CD4-positive, alpha-beta T cell (primary cell): ENCODE results near the gene OR52N5. TPM values are rescaled to one million over a fixed set of nuclear protein-coding genes. Genes with fewer than 3 reads are reported as not detected.
A peak's percentile ranks its signal among the peaks of the same experiment; 100 is the strongest.

Experiments
- ATAC-seq: fragments of 200-7000 bp; cut with Tn5 transposase; one replicate; pipeline ENCODE4 v1.10.0; 2022; ENCODE audit warnings: mild to moderate bottlenecking; ENCODE audit not compliant: poor library complexity
- CTCF ChIA-PET: fragments of 350-600 bp; sonication (Branson Sonifier 250); formaldehyde crosslinking; loops from one replicate; lab custom pipeline; 2021; ENCODE audit warnings: antibody characterized with exemption, inconsistent platforms; lab: Charles Lee
- POLR2A ChIA-PET: fragments of 350-600 bp; sonication (Branson Sonifier 250); formaldehyde crosslinking; loops from one replicate; lab custom pipeline; 2021; ENCODE audit warnings: antibody characterized with exemption, inconsistent platforms; lab: Charles Lee
- DNase-seq, 14 experiments: peaks; one replicate each; pipeline ENCODE4 v3.0.0-alpha.2; 2013 to 2020; ENCODE audit warnings: mixed read lengths in 2 of 14
- H3K27ac ChIP-seq, 2 donors: one replicate each; pipeline versions ENCODE4 v1.5.1 to v1.7.0; 2013; ENCODE audit warnings: low read length in 2 of 2, low read depth in 1 of 2, mild to moderate bottlenecking in 1 of 2
- H3K27me3 ChIP-seq, 2 experiments: 1 replicate in 1 of 2; 2 replicates in 1 of 2; pipeline versions ENCODE4 v1.6.1 to v1.7.0; 2013; ENCODE audit warnings: low read length in 2 of 2, control low read depth in 1 of 2, mild to moderate bottlenecking in 1 of 2, moderate library complexity in 1 of 2; ENCODE audit not compliant: insufficient read depth in 2 of 2, control insufficient read depth in 1 of 2
- H3K36me3 ChIP-seq: one replicate; pipeline ENCODE4 v1.6.1; 2013; ENCODE audit warnings: low read length, control low read depth; ENCODE audit not compliant: insufficient read depth
- H3K4me1 ChIP-seq: one replicate; pipeline ENCODE4 v1.6.1; 2013; ENCODE audit warnings: low read length, control low read depth; ENCODE audit not compliant: insufficient read depth
- H3K4me3 ChIP-seq: one replicate; pipeline ENCODE4 v1.5.1; 2013; ENCODE audit warnings: mild to moderate bottlenecking, low read length, moderate library complexity
- H3K9me3 ChIP-seq, 2 experiments: 1 replicate in 1 of 2; 2 replicates in 1 of 2; pipeline versions ENCODE4 v1.6.1 to v1.7.0; 2013; ENCODE audit warnings: low read length in 2 of 2, mild to moderate bottlenecking in 2 of 2, control low read depth in 1 of 2, moderate library complexity in 1 of 2; ENCODE audit not compliant: control insufficient read depth in 1 of 2, insufficient read depth in 1 of 2
- H3K27ac Mint-ChIP-seq: one replicate; pipeline ENCODE4 v1.8.0; 2020; ENCODE audit warnings: mixed read lengths
- H3K27me3 Mint-ChIP-seq: one replicate; pipeline ENCODE4 v1.8.0; 2021; ENCODE audit warnings: mixed read lengths
- H3K36me3 Mint-ChIP-seq: one replicate; pipeline ENCODE4 v1.8.0; 2021; ENCODE audit warnings: low read depth, mixed read lengths
- H3K4me1 Mint-ChIP-seq: one replicate; pipeline ENCODE4 v1.8.0; 2021; ENCODE audit warnings: low read depth, mixed read lengths
- H3K4me3 Mint-ChIP-seq: one replicate; pipeline ENCODE4 v1.8.0; 2020; ENCODE audit warnings: mild to moderate bottlenecking, mixed read lengths
- H3K9me3 Mint-ChIP-seq: one replicate; pipeline ENCODE4 v1.8.0; 2020; ENCODE audit warnings: mixed read lengths
- intact Hi-C, 2 experiments: fragments of 100-400 bp; cut with DNase I in 1 of 2; cut with micrococcal nuclease in 1 of 2; formaldehyde crosslinking; loops; one replicate each; pipeline versions ENCODE4 v1.15.1 to v1.9.0; 2023 to 2025; cut with DNase I, micrococcal nuclease
- total RNA-seq, 174 experiments: library from RNA in 2 of 174; stranded (reverse) in 2 of 174; gene quantifications; one replicate each; pipeline ENCODE4 v1.2.3 and lab custom pipeline; 2021 to 2026
- TF ChIP-seq, protein P1 (sequence below): fragments of 200-600 bp; IDR thresholded peaks from one replicate; pipeline ENCODE4 v1.8.0; 2022; ENCODE audit warnings: antibody characterized with exemption, mild to moderate bottlenecking

The OR52N5 gene
- total RNA-seq, 2 experiments from 2014 or later, result not detected

DNA sequence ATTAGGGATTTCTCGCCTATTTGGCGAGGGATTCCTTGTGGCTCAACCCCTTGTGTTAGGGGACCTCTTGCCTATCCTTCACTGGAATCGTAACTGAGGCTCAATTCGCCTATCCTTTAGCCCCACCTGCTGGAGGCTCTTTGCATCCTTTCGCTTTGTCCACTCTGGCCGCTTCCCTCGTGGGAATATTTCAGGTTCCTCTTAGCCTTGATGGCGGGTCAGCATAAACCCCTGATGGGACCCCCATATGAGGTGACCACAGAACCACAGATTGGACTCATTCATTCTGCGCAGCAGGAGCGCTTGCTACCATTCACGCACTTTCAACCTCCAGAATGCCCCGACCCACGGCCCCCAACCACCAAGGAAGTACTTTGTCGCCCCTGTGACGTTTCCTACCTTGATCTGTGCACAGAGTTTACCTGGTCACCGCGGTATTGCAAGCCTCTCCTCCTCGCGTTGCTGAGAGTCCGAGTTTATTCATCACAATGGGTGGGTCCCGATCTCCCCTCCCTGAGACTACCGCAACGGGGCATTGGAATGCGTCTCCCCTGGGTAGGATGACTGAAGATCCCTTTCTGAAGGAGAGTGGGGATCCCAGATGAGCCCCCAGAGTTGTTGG lies 25.5 kb upstream of the OR52N5 start, which contains the start of gene OR52N2:
Gene OR52N2, plus strand, starts transcription at position 425 of the 622 bp plus-strand sequence. CDS start 11,412 bp downstream, outside the sequence.
- peaks cover 5% of the 10 kb centered on the region for H3K9me3 Mint-ChIP-seq
- H3K9me3 ChIP-seq, result peaks cover 0 to 3% of the 10 kb centered on the region in 2 experiments
- intact Hi-C loops, result loop anchor here (1.0 to 10.0 kb wide), 8 partner anchors 124 to 1624 kb away; partner anchors contain the start of gene OR51D1 (in 1 of the 2)
- ChIA-PET CTCF (no interaction called here), POLR2A (interaction anchor here (0.7 kb wide), 1 partner anchor 1163 kb away, joined by 3 read pairs; no protein-coding TSS in a partner anchor)
- H3K27ac Mint-ChIP-seq, result no peak within 1 kb of the TSS
- TF ChIP-seq, protein P1, sequence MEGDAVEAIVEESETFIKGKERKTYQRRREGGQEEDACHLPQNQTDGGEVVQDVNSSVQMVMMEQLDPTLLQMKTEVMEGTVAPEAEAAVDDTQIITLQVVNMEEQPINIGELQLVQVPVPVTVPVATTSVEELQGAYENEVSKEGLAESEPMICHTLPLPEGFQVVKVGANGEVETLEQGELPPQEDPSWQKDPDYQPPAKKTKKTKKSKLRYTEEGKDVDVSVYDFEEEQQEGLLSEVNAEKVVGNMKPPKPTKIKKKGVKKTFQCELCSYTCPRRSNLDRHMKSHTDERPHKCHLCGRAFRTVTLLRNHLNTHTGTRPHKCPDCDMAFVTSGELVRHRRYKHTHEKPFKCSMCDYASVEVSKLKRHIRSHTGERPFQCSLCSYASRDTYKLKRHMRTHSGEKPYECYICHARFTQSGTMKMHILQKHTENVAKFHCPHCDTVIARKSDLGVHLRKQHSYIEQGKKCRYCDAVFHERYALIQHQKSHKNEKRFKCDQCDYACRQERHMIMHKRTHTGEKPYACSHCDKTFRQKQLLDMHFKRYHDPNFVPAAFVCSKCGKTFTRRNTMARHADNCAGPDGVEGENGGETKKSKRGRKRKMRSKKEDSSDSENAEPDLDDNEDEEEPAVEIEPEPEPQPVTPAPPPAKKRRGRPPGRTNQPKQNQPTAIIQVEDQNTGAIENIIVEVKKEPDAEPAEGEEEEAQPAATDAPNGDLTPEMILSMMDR, result peak; percentile 86
- H3K27ac ChIP-seq, result no peak within 1 kb of the TSS
- peaks cover 38% of the 10 kb centered on the region for H3K27me3 Mint-ChIP-seq
- DNase-seq, result peak; percentile 46 to 85 (median 63)
- H3K4me3 ChIP-seq, result peak within 1 kb of the TSS; percentile 55
- H3K36me3 Mint-ChIP-seq, result no peaks in the 10 kb centered on the region
- peak; percentile 78 for ATAC-seq
- peaks cover 0 to 8% of the 10 kb centered on the region in 2 experiments for H3K27me3 ChIP-seq
- no peaks in the 10 kb centered on the region for H3K36me3 ChIP-seq
- peaks cover 8% of the 10 kb centered on the region for H3K4me1 ChIP-seq
- H3K4me1 Mint-ChIP-seq, result peaks cover 6% of the 10 kb centered on the region
- H3K4me3 Mint-ChIP-seq, result peak within 1 kb of the TSS; percentile 89

DNA sequence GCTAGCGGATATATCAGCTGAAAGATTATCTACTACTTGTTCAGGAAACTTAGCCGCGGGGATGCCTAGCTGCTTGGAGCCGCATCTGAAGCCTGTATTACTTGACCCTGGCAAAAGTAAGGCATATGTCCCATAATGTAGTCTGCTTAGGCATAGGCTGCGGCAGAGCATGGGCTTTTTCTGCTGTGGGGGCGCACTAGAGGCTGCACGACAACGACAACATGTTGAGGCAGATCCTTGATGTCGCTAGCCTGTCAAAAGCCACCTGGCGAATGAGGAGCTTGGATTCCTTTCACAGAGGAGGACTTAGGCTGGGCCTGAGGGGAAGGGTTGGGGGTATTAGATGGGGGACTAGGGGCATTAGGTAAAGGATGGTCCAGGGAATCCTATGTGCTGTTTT lies 24.4 kb upstream of the OR52N5 start:
- peak in 1 of 14 experiments; percentile 10 for DNase-seq
- peak overlapping the region; percentile 7 for H3K4me3 Mint-ChIP-seq
- no peaks in the 10 kb centered on the region for H3K36me3 ChIP-seq
- intact Hi-C loops, result loop anchor here in 1 of 2 experiments (5.0 to 10.0 kb wide), 2 partner anchors 125 to 1623 kb away; no protein-coding TSS in a partner anchor
- no peak overlapping the region for H3K27ac Mint-ChIP-seq
- H3K4me3 ChIP-seq, result no peak overlapping the region
- ChIA-PET CTCF (no interaction called here), POLR2A (no interaction called here)
- no peaks in the 10 kb centered on the region for H3K36me3 Mint-ChIP-seq
- H3K9me3 Mint-ChIP-seq, result peaks cover 5% of the 10 kb centered on the region
- H3K27me3 Mint-ChIP-seq, result peaks cover 45% of the 10 kb centered on the region
- peaks cover 6% of the 10 kb centered on the region for H3K4me1 Mint-ChIP-seq
- TF ChIP-seq, protein P1, result no peak
- ATAC-seq, result no peak
- peaks cover 8% of the 10 kb centered on the region for H3K4me1 ChIP-seq
- peaks cover 0 to 8% of the 10 kb centered on the region in 2 experiments for H3K27me3 ChIP-seq
- H3K9me3 ChIP-seq, result peaks cover 0 to 3% of the 10 kb centered on the region in 2 experiments
- H3K27ac ChIP-seq, result no peak overlapping the region

DNA sequence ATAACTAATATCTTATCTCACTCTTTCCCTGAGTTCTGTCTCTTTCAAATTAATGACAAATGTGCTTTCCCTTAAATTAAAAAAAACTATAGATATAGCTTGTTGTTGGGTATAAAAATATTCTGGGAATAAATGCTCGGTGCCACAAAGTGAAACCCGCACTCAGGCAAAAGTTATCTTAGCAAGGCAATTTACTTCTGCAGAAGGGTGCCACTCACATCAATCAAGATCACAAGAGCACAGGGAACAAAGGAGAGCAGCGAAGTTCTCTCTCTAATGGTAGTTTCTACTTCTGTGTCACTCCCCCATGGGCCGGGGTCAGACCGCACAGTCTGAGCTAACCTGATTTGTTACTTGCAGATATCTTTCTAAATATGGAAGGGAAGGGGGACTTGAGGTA lies 20.8 kb upstream of the OR52N5 start:
- Mint-ChIP-seq H3K36me3 (no peaks in the 10 kb centered on the region), H3K9me3 (peaks cover 5% of the 10 kb centered on the region), H3K27me3 (peaks cover 48% of the 10 kb centered on the region), H3K4me1 (peaks cover 1% of the 10 kb centered on the region), H3K27ac (no peak overlapping the region), H3K4me3 (no peak overlapping the region)
- Histone ChIP-seq H3K4me3 (no peak overlapping the region), H3K4me1 (peaks cover 4% of the 10 kb centered on the region), H3K27me3 (peaks cover 0 to 5% of the 10 kb centered on the region in 2 experiments), H3K36me3 (no peaks in the 10 kb centered on the region), H3K9me3 (peaks cover 0 to 3% of the 10 kb centered on the region in 2 experiments), H3K27ac (no peak overlapping the region)
- no peak for DNase-seq
- ChIA-PET POLR2A (no interaction called here), CTCF (no interaction called here)
- intact Hi-C loops, result loop anchor here in 1 of 2 experiments (10.0 kb wide), 1 partner anchor 1619 kb away; no protein-coding TSS in a partner anchor
- TF ChIP-seq, protein P1, result no peak
- ATAC-seq, result no peak
